ENCODE results near the gene VPS13C.

DNA sequence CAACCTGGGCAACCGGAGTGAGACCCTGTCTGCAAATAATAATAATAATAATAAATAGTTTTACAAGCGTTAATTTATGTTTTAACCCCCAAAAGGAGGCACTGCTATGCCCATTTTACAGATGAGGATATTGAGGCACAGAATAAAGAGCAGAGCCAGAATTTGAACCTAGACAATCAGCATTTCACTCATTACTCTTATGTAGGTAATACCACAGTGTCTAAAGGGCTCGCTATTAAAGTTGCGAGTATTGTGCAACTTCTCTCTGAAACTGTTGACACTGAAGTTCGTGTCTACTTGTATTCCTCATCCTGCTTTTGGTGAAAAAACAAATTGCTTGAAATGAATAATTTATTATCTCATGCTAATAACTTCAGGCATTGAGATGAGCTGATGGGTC is 9.3 kb upstream of the VPS13C start:
- TF ChIP-seq GATA2 (IDR thresholded peaks at IDR 0.05; ENCODE audit: low read depth, low read length) (no peak), GATA3 (IDR thresholded peaks at IDR 0.05; ENCODE audit: low read depth, low read length) (no peak)

All from SH-SY5Y (cell line).